Measurements from ENCODE around the gene NLGN1. TPM values are rescaled to one million over a fixed set of nuclear protein-coding genes. Genes with fewer than 3 reads are reported as not detected.

NLGN1 gene
- total and polyA plus RNA-seq, 2 experiments from 2014 or later = 5.3 to 10.9 TPM

DNA sequence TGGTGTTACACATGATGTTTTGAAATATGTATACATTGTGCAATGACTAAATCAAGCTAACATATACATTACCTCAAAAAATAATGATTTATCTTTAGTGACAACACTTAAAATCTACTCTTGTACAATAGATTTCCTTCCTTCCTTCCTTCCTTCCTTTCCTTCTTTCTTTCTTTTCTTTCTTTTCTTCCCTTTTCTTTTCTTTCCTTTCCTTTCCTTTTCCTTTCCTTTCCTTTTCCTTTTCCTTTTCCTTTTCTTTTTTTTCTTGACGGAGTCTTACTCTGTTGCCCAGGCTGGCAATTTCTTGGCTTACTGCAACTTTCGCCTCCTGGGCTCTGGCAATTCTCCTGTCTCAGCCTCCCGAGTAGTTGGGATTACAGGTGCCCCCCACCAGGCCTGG, 170.5 kb downstream of the NLGN1 start:
- no peak for DNase-seq (ENCODE audit: low read depth in 1 of 2, low spot score in 1 of 2)
- H3K9me3 ChIP-seq (ENCODE audit: low read depth) = no peaks in the 10 kb centered on the region
- no peaks in the 10 kb centered on the region for H3K4me1 ChIP-seq (ENCODE audit: low read depth)
- TF ChIP-seq, protein P1, sequence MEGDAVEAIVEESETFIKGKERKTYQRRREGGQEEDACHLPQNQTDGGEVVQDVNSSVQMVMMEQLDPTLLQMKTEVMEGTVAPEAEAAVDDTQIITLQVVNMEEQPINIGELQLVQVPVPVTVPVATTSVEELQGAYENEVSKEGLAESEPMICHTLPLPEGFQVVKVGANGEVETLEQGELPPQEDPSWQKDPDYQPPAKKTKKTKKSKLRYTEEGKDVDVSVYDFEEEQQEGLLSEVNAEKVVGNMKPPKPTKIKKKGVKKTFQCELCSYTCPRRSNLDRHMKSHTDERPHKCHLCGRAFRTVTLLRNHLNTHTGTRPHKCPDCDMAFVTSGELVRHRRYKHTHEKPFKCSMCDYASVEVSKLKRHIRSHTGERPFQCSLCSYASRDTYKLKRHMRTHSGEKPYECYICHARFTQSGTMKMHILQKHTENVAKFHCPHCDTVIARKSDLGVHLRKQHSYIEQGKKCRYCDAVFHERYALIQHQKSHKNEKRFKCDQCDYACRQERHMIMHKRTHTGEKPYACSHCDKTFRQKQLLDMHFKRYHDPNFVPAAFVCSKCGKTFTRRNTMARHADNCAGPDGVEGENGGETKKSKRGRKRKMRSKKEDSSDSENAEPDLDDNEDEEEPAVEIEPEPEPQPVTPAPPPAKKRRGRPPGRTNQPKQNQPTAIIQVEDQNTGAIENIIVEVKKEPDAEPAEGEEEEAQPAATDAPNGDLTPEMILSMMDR (IDR thresholded peaks at IDR 0.05; ENCODE audit: low read depth, low read length) = no peak
- no peak overlapping the region for H3K4me3 ChIP-seq
- H3K27ac ChIP-seq = no peak overlapping the region
- H3K27me3 ChIP-seq = no peaks in the 10 kb centered on the region
- H3K36me3 ChIP-seq = no peaks in the 10 kb centered on the region

DNA sequence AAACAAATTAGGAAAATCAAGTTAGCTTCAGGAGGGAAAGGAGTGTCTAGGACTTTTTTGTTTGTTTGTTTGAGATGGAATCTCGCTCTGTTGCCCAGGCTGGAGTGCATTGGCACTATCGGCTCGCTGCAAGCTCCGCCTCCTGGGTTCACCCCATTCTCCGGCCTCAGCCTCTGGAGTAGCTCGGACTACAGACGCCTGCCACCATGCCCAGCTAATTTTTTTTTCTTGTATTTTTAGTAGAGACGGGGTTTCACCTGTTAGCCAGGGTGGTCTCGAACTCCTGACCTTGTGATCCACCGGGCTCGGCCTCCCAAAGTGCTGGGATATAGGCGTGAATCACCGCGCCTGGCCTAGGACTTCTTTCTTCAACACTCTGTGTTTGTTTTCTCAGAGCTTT, 171.1 kb downstream of the NLGN1 start:
- no peak for DNase-seq (ENCODE audit: low read depth in 1 of 2, low spot score in 1 of 2)
- TF ChIP-seq, protein P1 (IDR thresholded peaks at IDR 0.05; ENCODE audit: low read depth, low read length) = no peak
- H3K27me3 ChIP-seq = no peaks in the 10 kb centered on the region
- no peaks in the 10 kb centered on the region for H3K9me3 ChIP-seq (ENCODE audit: low read depth)
- H3K4me3 ChIP-seq = no peak overlapping the region
- no peak overlapping the region for H3K27ac ChIP-seq
- H3K4me1 ChIP-seq (ENCODE audit: low read depth) = no peaks in the 10 kb centered on the region
- H3K36me3 ChIP-seq = no peaks in the 10 kb centered on the region

DNA sequence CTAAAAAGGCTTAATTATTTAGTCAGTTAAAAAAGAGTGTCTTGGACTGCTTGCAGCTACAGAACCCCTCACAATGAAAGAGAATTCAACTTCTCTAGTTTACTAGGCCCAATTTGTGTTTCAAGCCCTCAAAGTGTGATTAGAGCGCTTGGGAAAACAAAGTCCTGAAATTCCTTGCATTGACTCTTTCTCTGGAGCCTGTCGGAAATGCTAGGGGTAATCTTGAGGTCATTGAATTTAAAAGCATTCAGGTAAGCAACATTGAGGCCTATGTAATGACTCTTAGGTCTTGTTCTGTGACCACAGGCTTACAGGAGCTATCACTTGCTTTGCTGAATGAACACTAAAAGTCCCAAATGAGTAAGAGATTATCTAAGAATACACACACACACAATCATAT, 186.0 kb downstream of the NLGN1 start:
- H3K4me1 ChIP-seq (ENCODE audit: low read depth) = peaks cover 15% of the 10 kb centered on the region
- H3K27ac ChIP-seq = no peak overlapping the region
- peaks cover 3% of the 10 kb centered on the region for H3K27me3 ChIP-seq
- no peaks in the 10 kb centered on the region for H3K36me3 ChIP-seq
- TF ChIP-seq, protein P1 (IDR thresholded peaks at IDR 0.05; ENCODE audit: low read depth, low read length) = no peak
- H3K9me3 ChIP-seq (ENCODE audit: low read depth) = no peaks in the 10 kb centered on the region
- no peak for DNase-seq (ENCODE audit: low read depth in 1 of 2, low spot score in 1 of 2)
- H3K4me3 ChIP-seq = no peak overlapping the region

DNA sequence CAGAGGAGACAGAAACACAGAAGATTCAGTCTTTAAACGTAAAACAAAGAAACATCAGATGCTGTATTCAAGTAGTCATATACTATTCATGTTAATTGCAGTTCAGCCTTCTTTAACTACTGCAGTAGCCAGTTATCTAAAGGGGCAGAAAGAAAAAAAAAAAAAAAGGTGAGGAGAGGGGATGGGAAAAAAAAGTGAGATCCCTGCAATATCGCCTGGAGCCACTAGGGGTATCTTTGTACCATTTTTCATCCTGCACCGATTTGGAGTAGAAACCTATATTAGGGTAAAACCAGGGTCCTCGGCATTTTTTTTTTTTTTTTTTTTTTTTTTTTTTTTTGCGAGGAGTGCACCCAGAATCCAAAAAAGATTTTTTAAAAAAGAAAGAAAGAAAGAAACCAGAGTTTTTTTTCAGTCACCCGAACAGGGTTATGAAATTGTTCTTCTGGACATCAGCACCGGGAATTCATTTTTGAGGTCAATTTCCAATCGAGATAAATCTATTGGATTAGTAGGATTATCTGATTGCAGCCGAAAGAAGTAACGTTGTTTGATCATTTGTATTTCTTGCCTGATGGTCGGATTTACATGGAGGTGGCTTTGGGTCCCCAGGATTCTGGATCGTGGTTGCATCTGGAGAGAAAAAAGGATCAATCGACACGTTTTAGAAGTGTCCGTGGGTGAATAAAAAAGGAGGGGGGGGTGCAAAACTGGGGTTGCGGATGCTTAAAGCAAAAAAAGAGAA, 186.7 kb downstream of the NLGN1 start:
- Histone ChIP-seq H3K27ac (no peak overlapping the region), H3K9me3 (ENCODE audit: low read depth) (no peaks in the 10 kb centered on the region), H3K36me3 (no peaks in the 10 kb centered on the region)

DNA sequence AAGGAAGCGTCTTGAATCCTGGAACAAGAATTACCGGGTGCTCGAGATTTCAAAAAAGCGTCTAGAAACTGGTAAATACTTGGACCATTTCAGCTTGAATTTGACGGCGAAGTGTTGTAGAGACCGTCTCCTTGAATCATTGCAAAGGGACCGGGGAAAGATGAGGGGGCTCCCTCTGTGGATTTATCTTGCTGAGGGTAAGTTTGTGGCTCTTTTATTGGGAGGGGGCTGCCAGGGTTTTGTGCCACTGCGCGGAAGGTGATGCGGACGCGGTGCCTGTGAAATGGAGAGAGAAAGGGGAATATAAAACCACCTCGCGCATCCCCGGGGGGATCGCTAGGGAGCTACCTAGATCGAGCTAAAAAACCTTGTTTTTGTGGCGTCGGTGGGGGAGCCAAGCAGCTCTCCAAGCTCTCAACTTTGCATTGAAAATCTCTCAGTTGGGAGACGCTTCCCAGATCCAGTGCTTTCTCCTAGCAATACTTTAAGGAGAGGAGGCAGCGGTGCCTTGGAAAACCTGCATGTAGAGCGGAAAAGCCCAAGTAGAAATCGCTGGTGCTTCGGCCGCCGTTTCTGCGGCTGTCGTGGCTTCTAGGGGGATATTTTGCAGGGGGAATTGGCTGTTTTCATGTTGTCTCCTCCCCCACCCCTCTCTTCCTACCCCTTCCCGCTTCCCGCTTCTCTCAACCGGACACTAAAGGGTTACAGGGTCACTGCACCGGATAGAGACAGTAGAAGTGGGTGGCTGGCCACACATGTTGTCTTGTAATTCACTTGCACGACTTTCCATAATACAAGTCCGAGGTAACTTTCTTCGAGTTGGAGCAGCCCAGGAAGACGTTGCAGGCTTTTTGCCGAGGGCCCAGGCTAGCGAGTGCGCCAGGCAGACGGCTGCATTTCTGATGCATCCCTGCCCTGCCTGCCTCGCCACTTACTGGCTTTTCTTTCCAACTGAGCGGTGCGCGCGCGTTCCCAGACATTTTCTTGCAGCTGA, 187.6 kb downstream of the NLGN1 start:
- Histone ChIP-seq H3K9me3 (ENCODE audit: low read depth) (no peaks in the 10 kb centered on the region), H3K27ac (no peak overlapping the region), H3K4me3 (peak overlapping the region; percentile 36), H3K36me3 (no peaks in the 10 kb centered on the region), H3K4me1 (ENCODE audit: low read depth) (peaks cover 15% of the 10 kb centered on the region), H3K27me3 (peaks cover 3% of the 10 kb centered on the region)
- DNase-seq (ENCODE audit: low read depth in 1 of 2, low spot score in 1 of 2) = peak; percentile 47 to 72
- TF ChIP-seq, protein P1 (IDR thresholded peaks at IDR 0.05; ENCODE audit: low read depth, low read length) = no peak

More for the DNA sequence above, 186.7 kb downstream of the NLGN1 start:
- peaks cover 15% of the 10 kb centered on the region for H3K4me1 ChIP-seq (ENCODE audit: low read depth)
- H3K27me3 ChIP-seq = peaks cover 3% of the 10 kb centered on the region
- TF ChIP-seq, protein P1 (IDR thresholded peaks at IDR 0.05; ENCODE audit: low read depth, low read length) = peak; percentile 73
- peak; percentile 52 to 70 for DNase-seq (ENCODE audit: low read depth in 1 of 2, low spot score in 1 of 2)
- H3K4me3 ChIP-seq = peak overlapping the region; percentile 36

Data from cardiac muscle cell (in vitro differentiated cells and primary cell).